NCI-H2029 treated with DMSO at 0.1 percent for 48 hours (cell line): Measurements from ENCODE around the gene ASIC2.
A peak's percentile ranks its signal among the peaks of the same experiment; 100 is the strongest.
"Not testable (repeated sequence)": the region's sequence is repeated elsewhere in the genome, so short reads cannot be mapped to it uniquely, and the experiment has no call there.

Experiments used
- DNase-seq: peaks from one replicate; lab custom pipeline; 2025; lab: John Stamatoyannopoulos, UW

Gene ASIC2

GRCh38 chr17:33019161-33019890, 273.8 kb downstream of the ASIC2 start:
- DNase-seq = no peak

DNA sequence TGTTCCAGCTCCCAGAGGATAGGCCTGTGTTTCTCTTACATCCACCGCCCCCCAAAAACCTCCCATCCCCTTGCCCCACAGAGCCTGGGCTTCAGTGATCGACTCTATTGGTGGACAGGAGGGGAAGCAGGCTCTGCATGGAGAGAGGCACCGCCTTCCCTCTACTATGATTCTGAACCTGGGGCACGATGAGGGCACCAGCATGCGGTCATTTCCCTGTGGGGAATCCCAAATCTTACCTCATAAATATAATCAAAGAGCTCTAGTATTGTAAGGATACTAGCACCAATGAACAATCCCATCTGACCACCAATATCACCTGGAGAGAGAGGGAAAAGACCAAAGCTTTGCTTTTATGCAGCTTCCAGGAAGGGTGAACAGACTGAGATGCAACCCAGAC, 275.7 kb downstream of the ASIC2 start:
- DNase-seq = no peak

DNA sequence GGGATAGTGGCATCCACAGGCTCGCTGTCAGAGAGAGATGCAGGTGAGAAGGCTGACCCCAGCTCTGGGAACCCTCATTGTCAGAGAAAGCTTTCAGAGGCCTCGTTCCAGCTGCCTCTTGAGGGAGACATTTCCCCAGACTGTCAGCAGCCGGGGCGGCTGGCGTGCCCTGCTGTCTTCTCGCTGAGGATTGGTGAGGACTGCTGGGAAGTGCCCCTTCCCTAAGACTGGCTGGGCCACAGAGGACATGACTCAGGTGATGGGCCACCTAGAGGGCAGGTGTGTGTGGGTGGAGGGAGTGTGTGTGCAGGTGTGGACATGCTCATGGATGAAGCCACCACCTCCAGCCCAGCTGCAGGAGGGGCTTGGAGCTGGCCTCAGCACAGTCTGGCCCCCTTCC, 276.2 kb downstream of the ASIC2 start:
- DNase-seq = no peak

GRCh38 chr17:33015716-33016346, 277.3 kb downstream of the ASIC2 start:
- no peak for DNase-seq

DNA sequence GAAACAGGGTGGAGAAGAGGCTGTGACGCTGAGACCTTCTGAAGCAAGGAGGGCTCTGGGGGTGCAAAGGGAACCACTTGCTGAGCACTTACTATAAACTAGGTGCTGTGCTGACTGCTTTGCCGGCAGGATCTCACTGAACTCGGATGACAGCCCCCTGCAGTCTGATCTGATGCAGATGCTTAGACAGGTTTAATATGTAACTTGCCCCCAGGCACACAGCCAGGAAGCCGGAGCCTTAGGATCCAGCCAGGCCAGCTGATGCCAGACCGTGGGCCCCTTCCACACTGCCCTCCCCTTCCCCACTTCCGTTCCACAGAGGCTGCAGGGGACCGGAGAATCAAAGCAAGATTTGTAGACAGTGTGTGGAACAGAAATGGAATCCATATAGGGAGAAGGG, 278.3 kb downstream of the ASIC2 start:
- DNase-seq = no peak

- DNase-seq = no peak
Measured at GRCh38 chr17:33013596-33014375, 279.3 kb downstream of the ASIC2 start.

- no peak for DNase-seq
Measured at GRCh38 chr17:33012522-33013033, 280.5 kb downstream of the ASIC2 start.

DNA sequence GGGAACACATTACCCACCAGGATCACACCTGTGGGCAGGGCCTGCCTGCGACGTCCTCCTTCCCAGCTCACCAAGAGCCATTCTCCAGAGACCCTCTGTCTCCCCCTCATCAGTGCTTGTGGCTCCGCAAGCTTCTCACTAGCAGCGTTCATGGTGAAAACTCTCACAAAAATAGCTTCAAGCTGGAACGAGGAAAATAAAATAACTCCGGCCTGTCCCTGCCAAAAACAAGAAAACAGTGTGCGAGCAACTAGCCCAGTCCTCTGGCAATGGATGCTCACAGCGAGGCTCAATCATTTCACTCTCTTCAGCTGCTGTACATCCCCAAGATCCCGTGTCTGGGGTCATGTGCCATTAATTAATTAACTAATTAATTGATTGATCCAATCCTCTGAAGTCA, 283.5 kb downstream of the ASIC2 start:
- DNase-seq = no peak

- no peak for DNase-seq
Measured at GRCh38 chr17:33007186-33007585, 285.9 kb downstream of the ASIC2 start.

DNA sequence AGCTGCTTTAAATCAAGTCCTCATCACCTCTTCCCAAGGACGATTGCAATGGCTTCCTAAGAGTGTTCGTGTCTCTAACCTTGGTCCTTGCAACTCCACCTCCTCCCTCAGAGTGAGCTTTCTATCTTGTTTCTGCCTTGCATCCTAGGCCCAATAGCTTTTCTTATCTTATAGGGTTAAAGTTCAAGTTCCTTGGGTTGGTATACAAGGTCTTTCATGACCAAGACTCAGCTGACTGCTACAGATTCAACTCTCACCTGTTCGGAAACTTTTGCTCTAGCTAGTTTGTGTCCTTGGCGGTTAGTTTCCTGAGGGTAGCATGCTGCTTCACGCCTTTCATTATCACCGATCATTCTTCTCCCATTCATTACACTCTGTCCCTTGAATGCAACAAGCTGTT, 290.8 kb downstream of the ASIC2 start:
- DNase-seq = no peak

- no peak for DNase-seq
Measured at GRCh38 chr17:32998887-32999228, 294.2 kb downstream of the ASIC2 start.

DNA sequence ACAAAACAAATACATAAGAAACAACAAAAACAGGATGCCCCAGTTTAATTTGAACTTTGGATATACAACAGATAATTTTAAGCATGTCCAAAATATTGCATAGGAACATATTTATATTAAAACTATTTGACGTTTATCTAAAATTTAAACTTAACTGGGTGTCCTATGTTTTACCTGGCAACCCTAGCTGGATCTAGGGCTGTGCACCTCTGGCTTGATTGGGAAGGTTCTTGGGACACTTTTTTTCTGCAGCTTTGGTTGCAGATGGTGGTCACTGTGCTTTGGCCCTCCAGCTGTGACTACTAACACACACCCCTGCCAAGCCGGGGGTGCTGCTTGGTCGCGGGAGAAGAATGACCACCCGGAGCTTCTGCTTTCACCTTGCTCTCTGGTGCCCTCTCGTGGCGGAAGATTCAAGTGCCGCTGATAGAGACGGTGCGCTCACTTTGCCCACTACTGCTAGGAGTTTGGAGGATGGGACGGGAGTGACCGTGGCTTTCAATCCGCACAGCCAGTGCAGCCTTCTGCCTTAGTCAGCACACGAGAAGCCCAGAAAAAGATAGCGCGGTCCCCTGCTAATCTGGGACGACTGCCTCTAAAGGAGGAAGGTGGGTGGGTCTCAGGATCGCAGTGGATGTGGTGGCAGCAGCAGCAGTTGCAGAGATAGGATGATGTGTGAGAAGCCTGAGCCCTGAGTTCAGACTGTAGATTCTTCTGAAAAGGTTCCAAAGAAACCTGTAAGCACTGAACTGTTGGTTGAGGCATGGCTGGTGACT, 294.8 kb downstream of the ASIC2 start:
- DNase-seq = peak; percentile 10

- DNase-seq = no peak
Measured at GRCh38 chr17:32995416-32996045, 297.6 kb downstream of the ASIC2 start.

DNA sequence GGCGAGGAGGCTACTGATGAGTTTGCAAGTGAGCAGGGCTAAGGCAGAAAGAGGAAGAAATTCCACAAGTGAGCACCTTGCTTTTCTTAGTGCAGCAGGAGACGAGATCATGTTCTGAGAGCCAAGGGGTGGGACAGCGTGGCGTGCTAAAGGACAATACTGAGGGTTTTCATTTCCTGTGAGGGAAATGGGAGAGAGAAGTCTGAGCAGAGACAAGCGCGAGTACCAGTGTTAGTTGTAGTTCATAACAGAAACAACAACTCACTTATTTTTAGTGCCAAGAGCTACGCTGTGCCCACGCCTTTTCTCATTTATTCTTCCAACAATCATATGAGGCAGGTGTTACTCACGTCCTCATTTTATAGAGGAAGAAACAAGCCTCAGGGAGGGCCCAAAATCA, 299.1 kb downstream of the ASIC2 start:
- DNase-seq = no peak

DNA sequence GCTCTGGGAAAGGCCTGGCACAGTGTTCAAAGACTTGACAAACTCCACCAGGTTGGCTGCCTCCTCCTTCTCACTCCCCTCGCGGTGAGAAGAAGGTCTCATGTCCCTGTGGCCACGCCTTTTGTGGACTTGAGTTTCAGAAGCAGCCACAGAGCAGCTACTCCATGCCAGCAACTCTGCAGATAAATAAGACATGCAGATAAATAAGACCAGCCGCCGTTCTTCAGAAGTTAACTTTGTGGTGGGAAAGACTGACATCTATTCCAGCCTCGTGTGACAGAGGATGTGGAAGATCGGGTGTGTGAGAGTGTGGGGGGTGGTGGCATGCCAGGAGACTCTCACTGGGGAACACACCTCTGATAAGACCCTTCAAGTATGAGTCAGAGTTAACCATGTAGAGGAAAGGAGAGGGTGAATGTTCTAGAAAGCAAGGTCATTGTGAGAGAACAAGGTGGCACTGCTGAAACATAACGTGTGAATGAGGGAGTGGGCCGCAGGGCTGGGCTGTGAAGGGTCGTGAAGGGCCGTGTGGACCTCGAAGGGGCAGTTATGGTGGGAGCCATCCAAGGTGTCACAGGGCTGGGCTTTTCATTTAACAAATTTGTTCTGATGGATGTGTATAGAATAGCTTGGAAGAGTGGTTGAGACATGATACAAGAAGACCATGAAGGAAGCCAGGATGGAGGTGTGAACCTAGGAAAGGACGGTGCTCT, 300.6 kb downstream of the ASIC2 start:
- DNase-seq = no peak

DNA sequence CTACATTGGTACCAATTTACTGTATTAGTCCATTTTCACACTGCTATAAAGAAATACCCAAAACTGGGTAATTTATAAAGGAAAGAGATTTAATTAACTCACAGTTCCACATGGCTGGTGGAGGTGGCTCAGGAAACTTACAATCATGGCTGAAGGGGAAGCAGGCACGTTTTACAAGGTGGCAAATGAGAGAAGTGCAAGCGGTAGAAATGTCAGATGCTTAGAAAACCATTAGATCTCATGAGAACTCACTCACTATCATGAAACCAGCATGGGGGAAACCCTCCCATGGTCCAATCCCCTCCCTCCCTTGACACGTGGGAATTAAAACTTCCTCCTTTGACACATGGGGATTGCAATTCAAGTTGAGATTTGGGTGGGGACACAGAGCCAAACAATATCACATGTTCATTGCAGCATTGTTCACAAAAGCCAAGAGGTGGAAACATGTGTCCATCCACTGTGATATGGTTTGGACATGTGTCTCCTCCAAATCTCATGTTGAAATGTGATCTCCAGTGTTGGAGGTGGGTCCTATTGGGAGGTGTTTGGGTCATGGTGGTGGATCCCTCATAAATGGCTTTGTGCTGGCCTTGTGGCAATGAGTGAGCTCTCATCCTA, 304.5 kb downstream of the ASIC2 start:
- DNase-seq = no peak

- DNase-seq = not testable (repeated sequence)
Measured at GRCh38 chr17:32987868-32988267, 305.2 kb downstream of the ASIC2 start.

DNA sequence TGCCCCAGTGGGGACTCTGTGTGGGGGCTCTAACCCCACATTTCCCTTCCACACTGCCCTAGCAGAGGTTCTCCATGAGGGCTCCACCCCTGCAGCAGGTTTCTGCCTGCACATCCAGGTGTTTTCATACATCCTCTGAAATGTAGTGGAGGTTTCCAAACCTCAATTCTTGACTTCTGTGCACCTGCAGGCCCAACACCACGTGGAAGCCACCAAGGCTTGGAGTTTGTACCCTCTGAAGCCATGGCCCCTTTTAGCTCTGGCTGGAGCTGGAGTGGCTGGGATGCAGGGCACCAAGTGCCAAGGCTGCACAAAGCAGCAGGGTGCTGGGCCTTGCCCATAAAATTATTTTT, 305.7 kb downstream of the ASIC2 start:
- not testable (repeated sequence) for DNase-seq

DNA sequence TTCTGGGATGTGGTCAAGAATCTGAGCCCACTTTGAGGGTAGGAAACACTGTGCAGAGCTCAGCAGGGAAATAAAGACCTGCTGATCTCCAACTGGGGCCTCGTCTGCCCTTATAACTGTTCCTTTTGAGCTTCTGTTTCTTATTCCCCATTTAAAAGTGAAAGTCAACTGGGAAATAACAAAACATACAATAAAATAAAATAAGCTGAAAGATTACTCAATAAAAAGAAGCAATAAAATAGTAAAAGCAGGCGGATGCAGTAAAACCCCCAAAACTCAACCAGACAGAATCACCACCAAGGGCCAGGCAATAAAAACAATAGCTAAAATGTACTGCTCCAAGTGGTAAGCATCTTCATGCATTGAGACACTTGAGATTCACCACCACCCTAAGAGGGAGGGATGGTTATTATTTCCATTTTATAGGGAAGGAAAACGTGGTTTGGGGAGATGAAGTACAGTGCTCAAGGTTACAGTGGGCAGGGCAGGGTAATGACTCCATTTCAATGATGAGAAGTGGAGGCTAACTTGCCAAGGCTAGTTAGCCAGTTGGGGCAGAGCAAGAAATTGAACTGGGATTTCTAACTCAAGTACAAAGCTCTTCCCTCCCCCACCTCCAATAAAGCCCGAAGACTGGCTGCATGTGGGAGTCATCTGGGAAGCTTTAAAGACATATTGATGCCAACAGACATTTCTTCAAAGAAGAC, 307.9 kb downstream of the ASIC2 start:
- no peak for DNase-seq

- not testable (repeated sequence) for DNase-seq
Measured at GRCh38 chr17:32981611-32982010, 311.5 kb downstream of the ASIC2 start.
